DMS53 (cell line): ENCODE results near the gene BCAS4.

Source experiments
- DNase-seq: peaks from one replicate; lab custom pipeline; 2025; lab: John Stamatoyannopoulos, UW

The BCAS4 gene

DNA sequence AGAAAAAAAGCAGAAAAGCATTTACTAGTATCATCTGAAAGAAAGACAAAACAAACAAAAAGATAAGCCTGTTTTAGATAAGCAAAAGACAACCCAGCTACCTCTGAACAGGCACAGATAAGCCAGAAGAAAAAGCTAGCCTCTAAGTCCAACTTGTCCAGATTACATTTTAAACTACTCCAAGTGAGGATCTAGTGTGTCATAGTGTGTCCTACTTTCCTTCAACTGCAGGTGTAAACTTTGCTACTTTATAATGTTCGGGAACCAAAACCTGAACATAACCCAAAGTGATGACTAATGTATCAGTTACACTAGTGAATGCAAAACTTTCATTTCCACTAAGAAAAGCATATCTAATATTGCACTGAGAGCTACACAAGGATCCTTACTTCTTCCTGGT, 116.9 kb downstream of the BCAS4 start:
- no peak for DNase-seq

DNA sequence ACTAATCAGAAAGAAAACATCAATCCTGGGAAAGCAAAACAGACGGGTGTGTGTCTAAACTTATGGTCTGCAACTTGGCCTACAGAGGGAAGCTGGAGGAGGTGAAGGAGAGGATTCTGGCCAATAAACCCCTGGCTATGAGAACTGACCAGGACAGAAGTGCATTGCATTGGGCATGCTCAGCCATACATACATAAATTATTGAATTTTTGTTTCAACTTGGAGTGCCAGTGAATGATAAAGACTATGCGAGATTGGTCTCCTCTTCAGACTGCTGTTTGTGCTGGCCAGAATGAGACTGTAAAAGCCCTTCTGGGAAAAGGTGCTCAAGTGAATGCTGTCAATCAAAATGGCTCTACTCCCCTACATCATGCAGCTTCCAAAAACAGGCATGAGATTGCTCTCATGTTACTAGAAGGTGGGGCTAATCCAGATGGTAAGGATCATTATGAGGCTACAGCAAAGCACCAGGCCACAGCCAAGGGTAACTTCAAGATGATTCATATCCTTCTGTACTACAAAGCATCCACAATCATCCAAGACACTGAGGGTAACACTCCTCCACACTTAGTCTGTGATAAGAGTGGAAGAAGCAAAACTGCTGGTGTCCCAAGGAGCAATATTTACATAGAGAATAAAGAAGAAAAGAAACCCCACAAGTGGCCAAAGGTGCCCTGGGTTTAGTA, 119.0 kb downstream of the BCAS4 start:
- DNase-seq: peak; percentile 9

DNA sequence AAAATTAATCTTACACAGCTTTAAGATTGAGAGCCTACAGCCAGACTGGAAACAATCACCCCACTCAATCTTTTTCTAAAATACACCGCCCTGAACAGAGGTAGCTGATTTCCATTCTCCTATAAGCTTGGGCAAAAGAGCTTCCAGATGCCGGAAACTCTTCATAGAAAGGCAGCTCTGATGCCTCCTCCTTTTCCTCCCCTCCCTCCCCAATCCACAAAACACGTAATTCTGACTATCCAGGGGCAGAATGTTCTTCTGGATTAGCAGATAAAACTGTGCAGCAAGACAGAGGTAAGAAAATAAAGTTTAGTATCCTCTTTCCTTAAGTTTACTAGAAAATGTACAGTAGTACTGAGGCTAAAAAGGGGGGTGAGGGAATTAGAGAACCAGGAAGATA, 120.6 kb downstream of the BCAS4 start:
- no peak for DNase-seq

DNA sequence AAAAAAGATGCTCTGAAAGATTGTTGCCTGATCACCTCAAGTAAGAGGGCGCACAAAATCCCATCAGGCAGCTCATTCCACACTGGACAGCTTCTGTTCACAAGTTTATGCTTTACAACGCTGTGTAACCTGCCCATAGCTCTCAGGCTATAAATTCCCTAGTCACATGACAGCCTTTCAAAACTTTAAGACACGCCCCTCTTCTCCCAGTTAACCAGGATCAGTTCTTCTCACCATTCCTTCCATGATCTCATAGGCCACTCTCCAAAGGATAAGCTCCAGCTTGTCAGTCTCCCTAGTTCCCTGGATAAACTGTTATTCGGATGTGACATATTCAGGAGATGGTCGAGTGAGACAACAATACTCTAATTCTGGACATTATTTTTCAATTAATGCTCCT, 121.4 kb downstream of the BCAS4 start:
- peak; percentile 12 for DNase-seq

DNA sequence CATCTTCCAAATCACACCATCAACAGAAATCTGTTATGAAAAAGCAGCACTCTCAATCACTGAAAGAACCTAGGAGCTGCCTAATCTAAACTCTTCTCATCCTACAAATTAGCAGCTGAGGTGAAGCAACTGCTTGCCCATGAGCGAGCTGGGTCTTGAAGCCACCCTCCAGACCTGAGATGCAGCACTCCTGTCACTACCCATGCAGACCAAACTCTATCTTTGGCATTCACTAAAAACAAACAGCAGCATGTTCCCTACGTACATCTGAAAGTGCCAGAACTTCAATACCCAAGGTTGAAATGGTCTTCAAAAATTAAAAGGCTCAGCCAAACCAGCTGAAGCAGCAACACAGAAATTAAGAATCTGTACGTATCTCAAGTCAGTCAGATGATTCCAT, 122.1 kb downstream of the BCAS4 start:
- no peak for DNase-seq

DNA sequence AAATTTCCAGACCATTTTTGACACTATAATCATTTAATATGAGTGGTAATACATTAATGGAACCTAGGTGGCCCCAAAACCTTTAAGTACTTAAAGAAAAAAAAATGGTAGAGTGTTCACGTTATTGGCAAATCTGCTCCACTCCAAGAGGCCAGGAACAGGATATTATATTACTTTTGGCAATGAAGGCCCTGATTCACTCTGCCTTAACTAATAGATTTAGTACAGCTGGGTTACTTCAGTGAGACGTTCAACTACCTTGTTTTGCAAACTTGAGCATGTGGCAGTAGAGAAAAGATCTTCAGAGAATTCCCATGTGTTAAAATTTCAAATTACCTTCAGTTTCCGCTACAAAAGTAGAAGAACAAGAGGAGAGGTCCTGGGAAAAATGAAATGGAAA, 123.5 kb downstream of the BCAS4 start:
- no peak for DNase-seq

DNA sequence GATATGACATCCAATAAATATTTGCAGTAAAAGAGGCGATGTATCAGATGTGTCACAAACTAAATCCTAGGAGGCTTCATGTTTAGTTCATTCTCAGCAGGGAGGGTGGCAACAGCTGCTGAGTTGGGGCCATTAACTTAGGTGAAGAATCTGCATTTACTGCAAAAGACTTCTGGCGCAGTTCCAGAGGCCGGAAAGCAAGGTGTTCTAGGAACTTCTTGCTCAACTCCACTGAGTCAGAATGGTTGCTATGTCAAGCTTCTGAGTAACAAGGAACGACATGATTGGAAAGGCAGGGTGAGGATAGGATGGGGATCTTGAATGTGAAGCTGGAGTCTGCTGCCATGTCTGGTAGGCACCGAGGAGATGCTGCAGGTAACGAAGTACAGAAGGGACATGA, 124.7 kb downstream of the BCAS4 start:
- no peak for DNase-seq

DNA sequence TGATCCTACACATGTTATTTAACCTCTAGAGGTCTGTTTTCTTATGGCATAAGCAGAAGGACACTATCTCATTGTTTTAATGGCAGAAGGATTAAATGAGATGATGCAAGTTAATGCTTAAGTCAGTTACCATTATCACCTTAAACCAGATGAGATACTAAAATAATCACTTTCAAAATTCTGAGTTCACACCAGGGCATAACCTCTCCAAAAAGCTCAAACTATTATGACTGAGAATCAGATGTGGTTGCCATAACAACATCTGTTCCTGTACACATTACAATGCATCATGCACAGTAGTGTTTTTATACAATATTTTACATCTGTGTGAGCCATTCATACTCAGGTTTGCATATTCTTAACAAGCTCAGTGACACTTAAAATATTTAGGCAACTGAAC, 126.1 kb downstream of the BCAS4 start:
- peak; percentile 32 for DNase-seq

DNA sequence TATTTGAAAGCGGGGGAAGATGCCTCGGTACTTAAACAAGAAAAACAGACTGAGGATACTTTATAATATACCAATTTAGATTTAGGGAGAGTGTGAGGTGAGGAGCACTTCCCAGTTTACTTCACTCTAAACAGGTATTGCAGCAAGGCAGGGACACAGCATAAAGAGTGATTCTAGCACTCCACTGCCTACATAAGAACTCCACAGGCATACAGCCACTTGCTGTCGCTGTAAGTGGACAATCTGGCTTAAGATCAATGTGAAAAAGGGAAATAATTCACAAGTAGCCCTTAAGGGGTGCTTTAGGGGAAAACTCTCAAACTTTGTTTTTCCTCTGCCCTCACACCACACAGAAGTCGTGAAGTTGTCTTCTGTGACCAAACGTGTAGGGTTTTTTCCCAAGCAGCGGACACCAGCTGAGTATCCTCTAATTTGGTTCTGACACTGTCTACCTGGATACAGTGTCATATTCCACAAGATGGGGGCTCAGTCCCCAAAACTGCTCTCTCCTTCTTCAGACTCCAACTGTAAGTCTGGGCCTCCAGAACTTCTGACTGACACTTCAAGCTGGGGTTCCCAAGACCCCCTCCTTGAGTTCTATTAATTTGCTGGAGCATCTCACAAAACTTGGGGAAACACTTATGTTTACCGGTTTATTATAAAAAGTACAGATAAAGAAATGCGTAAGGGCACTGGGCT, 127.1 kb downstream of the BCAS4 start:
- DNase-seq: no peak

DNA sequence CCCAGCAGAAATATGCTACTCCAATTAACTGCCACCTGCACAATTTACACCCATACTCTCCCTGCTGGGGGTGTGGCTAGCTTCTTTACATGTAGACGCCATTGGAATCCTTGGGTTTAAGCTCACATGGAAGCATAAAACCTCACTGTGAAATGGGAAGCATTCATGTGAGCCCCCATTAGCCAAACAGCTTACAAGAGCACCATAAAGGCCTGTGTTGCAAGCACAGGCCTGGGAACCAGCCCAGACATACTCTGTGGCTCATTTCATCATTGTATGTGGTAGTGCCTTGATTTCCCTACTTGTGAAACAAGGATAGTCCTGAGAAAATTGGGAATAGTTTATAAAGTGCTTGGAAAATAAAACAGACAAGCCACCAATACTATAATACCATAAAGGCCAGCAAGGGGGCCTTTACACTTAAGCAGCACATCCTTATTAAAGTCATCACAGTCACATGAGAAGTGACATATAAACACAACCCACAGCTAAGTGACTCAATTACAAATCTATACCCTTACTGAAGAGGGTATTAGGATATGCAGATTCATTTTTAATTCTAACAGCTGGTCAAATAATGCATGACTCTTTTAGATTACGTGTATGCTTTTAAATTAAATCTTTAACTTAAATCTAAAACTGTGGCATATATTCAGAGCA, 129.5 kb downstream of the BCAS4 start:
- no peak for DNase-seq

DNA sequence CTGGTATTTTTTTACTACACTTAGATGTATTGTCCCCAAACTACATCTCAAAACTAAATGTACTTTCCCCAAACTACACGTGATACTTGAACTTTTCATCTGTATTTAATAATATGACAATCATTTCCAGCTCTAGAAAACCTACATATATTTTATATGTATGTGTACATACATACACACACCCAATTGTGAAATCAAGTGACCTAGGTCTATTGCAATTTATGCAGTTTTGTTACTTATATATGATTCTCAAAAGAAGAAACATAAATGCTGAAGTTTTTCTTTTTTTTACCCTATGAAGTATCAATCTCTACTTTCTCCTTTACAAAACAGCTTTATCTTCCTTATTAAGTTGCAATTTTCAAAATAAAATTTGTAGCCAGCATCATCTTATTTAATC, 131.7 kb downstream of the BCAS4 start:
- no peak for DNase-seq
